ENCODE measurements around the gene XIRP2. TPM values are rescaled to one million over a fixed set of nuclear protein-coding genes. Genes with fewer than 3 reads are reported as not detected.

XIRP2 gene
- total RNA-seq, 2 experiments from 2014 or later = not detected

GRCh38 chr2:167190053-167190452 lies 301.8 kb downstream of the XIRP2 start:
- ATAC-seq = no peak
- no peaks in the 10 kb centered on the region for H3K4me1 Mint-ChIP-seq (ENCODE audit: low read depth)
- no peak for DNase-seq
- H3K4me3 Mint-ChIP-seq = no peak overlapping the region
- H3K36me3 Mint-ChIP-seq (ENCODE audit: low read depth) = no peaks in the 10 kb centered on the region
- no peak for TF ChIP-seq CTCF (IDR thresholded peaks at IDR 0.05)
- ChIA-PET POLR2A (no interaction called here), CTCF (no interaction called here)
- no peaks in the 10 kb centered on the region for H3K9me3 Mint-ChIP-seq
- H3K27me3 Mint-ChIP-seq = no peaks in the 10 kb centered on the region
- no peak overlapping the region for H3K27ac Mint-ChIP-seq
- intact Hi-C loops (cut with micrococcal nuclease) = no loop called here

- ChIA-PET POLR2A (no interaction called here), CTCF (no interaction called here)
- Mint-ChIP-seq H3K9me3 (no peaks in the 10 kb centered on the region), H3K4me1 (ENCODE audit: low read depth) (peaks cover 2% of the 10 kb centered on the region), H3K36me3 (ENCODE audit: low read depth) (no peaks in the 10 kb centered on the region), H3K4me3 (no peak overlapping the region), H3K27ac (no peak overlapping the region), H3K27me3 (no peaks in the 10 kb centered on the region)
- DNase-seq = no peak
- TF ChIP-seq CTCF (IDR thresholded peaks at IDR 0.05) = no peak
- ATAC-seq = no peak
- intact Hi-C loops (cut with micrococcal nuclease) = no loop called here
These were observed 303.3 kb downstream of the XIRP2 start for GRCh38 chr2:167191588-167191987.

GRCh38 chr2:167192833-167193232 lies 304.6 kb downstream of the XIRP2 start:
- Mint-ChIP-seq H3K4me1 (ENCODE audit: low read depth) (peaks cover 4% of the 10 kb centered on the region), H3K27me3 (no peaks in the 10 kb centered on the region), H3K27ac (no peak overlapping the region), H3K9me3 (no peaks in the 10 kb centered on the region), H3K36me3 (ENCODE audit: low read depth) (no peaks in the 10 kb centered on the region), H3K4me3 (no peak overlapping the region)
- CTCF ChIA-PET = no interaction called here
- ATAC-seq (no peak), DNase-seq (no peak)
- TF ChIP-seq CTCF (IDR thresholded peaks at IDR 0.05) = no peak
- POLR2A ChIA-PET = no interaction called here
- intact Hi-C loops (cut with micrococcal nuclease) = no loop called here

GRCh38 chr2:167196461-167197252 lies 308.4 kb downstream of the XIRP2 start:
- Mint-ChIP-seq H3K27me3 (no peaks in the 10 kb centered on the region), H3K27ac (no peak overlapping the region), H3K4me1 (ENCODE audit: low read depth) (peaks cover 4% of the 10 kb centered on the region), H3K9me3 (no peaks in the 10 kb centered on the region), H3K4me3 (no peak overlapping the region), H3K36me3 (ENCODE audit: low read depth) (no peaks in the 10 kb centered on the region)
- TF ChIP-seq CTCF (IDR thresholded peaks at IDR 0.05) = no peak
- ATAC-seq (no peak), DNase-seq (no peak)
- intact Hi-C loops (cut with micrococcal nuclease) = no loop called here
- CTCF ChIA-PET = interaction anchor here (1.0 kb wide), 1 partner anchor 657 kb away, joined by 3 read pairs; no protein-coding TSS in a partner anchor
- POLR2A ChIA-PET = no interaction called here

GRCh38 chr2:167198009-167198408 lies 309.7 kb downstream of the XIRP2 start:
- intact Hi-C loops (cut with micrococcal nuclease) = no loop called here
- H3K4me3 Mint-ChIP-seq = no peak overlapping the region
- no peaks in the 10 kb centered on the region for H3K36me3 Mint-ChIP-seq (ENCODE audit: low read depth)
- DNase-seq (no peak), ATAC-seq (no peak)
- no peaks in the 10 kb centered on the region for H3K27me3 Mint-ChIP-seq
- POLR2A ChIA-PET = no interaction called here
- H3K9me3 Mint-ChIP-seq = no peaks in the 10 kb centered on the region
- H3K4me1 Mint-ChIP-seq (ENCODE audit: low read depth) = peaks cover 4% of the 10 kb centered on the region
- TF ChIP-seq CTCF (IDR thresholded peaks at IDR 0.05) = no peak
- no peak overlapping the region for H3K27ac Mint-ChIP-seq
- CTCF ChIA-PET = no interaction called here

All from activated CD8-positive, alpha-beta T cell treated with anti-CD3 and anti-CD28 coated beads for 36 hours (primary cell).